Measurements from ENCODE around the gene ERH. TPM values are rescaled to one million over a fixed set of nuclear protein-coding genes. Genes with fewer than 3 reads are reported as not detected.
A peak's percentile ranks its signal among the peaks of the same experiment; 100 is the strongest.

Gene ERH
- total and polyA plus RNA-seq, 4 donors, result 69.1 to 203 (median 138) TPM

DNA sequence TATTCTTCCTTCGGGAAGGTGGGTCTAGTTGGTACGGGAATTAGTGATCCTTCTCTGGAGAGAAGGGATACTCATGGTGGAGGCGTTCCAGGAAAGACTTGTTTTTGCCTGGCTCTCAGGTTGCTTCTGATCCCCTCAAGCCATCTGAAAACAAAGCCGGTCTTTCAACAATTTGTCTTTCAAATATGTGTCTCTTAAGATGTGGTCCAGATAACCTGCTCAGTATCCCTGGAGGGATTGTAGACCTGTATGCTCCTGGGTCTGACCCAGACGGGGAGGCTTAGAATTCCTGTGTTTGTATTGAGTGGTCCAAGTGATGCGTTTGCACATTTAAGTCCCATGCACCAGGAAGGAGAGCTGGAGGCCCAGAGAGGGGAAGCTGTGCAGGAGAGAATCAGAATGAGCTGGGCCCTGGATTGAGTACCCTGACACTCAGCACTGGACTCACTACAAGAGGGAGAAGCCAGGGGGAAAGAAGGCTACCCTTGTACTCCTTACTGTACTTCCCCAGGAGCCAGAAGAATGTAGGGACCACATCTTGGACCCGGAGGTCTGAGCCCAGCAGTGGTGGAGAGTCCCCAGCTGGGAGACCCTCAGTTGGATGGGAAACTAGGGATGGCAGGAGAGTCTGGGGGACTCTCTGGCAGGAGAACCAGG lies 40.4 kb downstream of the ERH start:
- no peak overlapping the region for H3K27ac ChIP-seq (ENCODE audit: low read depth in 1 of 2, low read length in 1 of 2)
- no peaks in the 10 kb centered on the region for H3K36me3 ChIP-seq (ENCODE audit: control insufficient read depth in 4 of 4, insufficient read depth in 4 of 4, low read length in 4 of 4)
- H3K27me3 ChIP-seq (ENCODE audit: control insufficient read depth in 3 of 3, insufficient read depth in 3 of 3, low read length in 2 of 3), result no peaks in the 10 kb centered on the region
- H3K9me3 ChIP-seq (ENCODE audit: control insufficient read depth in 4 of 4, insufficient read depth in 3 of 4, low read length in 3 of 4), result peaks cover 0 to 2% (median 0%) of the 10 kb centered on the region in 4 donors
- H3K9ac ChIP-seq (ENCODE audit: insufficient read depth in 1 of 2, low read length in 2 of 2), result no peak overlapping the region
- H3K4me3 ChIP-seq, result no peak overlapping the region
- ATAC-seq (ENCODE audit: insufficient read depth, low FRiP score) (no peak), DNase-seq (no peak)
- peaks cover 0 to 7% (median 0%) of the 10 kb centered on the region in 5 donors for H3K4me1 ChIP-seq (ENCODE audit: control insufficient read depth in 5 of 5, insufficient read depth in 5 of 5, low read length in 5 of 5)
- TF ChIP-seq, protein P1, sequence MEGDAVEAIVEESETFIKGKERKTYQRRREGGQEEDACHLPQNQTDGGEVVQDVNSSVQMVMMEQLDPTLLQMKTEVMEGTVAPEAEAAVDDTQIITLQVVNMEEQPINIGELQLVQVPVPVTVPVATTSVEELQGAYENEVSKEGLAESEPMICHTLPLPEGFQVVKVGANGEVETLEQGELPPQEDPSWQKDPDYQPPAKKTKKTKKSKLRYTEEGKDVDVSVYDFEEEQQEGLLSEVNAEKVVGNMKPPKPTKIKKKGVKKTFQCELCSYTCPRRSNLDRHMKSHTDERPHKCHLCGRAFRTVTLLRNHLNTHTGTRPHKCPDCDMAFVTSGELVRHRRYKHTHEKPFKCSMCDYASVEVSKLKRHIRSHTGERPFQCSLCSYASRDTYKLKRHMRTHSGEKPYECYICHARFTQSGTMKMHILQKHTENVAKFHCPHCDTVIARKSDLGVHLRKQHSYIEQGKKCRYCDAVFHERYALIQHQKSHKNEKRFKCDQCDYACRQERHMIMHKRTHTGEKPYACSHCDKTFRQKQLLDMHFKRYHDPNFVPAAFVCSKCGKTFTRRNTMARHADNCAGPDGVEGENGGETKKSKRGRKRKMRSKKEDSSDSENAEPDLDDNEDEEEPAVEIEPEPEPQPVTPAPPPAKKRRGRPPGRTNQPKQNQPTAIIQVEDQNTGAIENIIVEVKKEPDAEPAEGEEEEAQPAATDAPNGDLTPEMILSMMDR (IDR thresholded peaks at IDR 0.05; ENCODE audit: control extremely low read depth, extremely low read depth), result no peak
- WGBS, 2 donors, result 83 to 87% methylated on average over 7 of the region's 7 CpGs

DNA sequence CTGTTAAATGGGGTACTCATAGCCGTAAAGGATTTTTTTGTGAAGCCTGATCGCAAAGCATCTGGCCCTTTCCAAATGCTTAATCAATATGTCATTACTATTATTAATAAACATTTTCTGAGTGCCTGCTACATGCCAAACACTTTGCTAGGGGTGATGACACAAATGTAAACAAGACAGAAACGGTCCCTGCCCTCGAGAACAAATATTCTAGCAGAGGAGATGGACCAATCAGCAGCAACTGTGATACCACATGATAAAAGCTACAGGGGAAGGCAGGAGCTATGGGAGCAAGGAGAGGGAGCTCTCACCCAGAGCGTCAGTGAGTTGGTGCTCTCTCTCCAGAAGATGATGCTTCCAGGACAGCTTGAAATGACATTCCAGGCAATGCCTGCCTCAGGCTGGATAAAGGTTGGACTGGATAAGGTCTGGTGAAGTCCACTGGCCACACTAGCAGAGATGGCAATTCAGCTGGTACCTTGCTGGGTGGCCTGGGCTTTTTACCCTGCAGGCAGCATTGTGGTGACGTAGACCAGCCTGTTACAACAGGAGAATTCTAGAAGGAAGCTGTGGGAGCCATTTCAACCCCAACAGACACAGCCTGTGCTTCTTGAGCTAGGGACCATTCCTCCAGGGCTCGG lies 41.1 kb downstream of the ERH start:
- WGBS, 2 donors, result 75 to 83% methylated on average over 7 of the region's 7 CpGs
- Histone ChIP-seq H3K9ac (ENCODE audit: insufficient read depth in 1 of 2, low read length in 2 of 2) (no peak overlapping the region), H3K4me3 (no peak overlapping the region), H3K4me1 (ENCODE audit: control insufficient read depth in 5 of 5, insufficient read depth in 5 of 5, low read length in 5 of 5) (peaks cover 0 to 7% (median 0%) of the 10 kb centered on the region in 5 donors), H3K27ac (ENCODE audit: low read depth in 1 of 2, low read length in 1 of 2) (no peak overlapping the region), H3K36me3 (ENCODE audit: control insufficient read depth in 4 of 4, insufficient read depth in 4 of 4, low read length in 4 of 4) (no peaks in the 10 kb centered on the region), H3K27me3 (ENCODE audit: control insufficient read depth in 3 of 3, insufficient read depth in 3 of 3, low read length in 2 of 3) (no peaks in the 10 kb centered on the region), H3K9me3 (ENCODE audit: control insufficient read depth in 4 of 4, insufficient read depth in 3 of 4, low read length in 3 of 4) (peaks cover 0 to 2% (median 0%) of the 10 kb centered on the region in 4 donors)
- DNase-seq (no peak), ATAC-seq (ENCODE audit: insufficient read depth, low FRiP score) (no peak)
- TF ChIP-seq, protein P1 (IDR thresholded peaks at IDR 0.05; ENCODE audit: control extremely low read depth, extremely low read depth), result no peak

DNA sequence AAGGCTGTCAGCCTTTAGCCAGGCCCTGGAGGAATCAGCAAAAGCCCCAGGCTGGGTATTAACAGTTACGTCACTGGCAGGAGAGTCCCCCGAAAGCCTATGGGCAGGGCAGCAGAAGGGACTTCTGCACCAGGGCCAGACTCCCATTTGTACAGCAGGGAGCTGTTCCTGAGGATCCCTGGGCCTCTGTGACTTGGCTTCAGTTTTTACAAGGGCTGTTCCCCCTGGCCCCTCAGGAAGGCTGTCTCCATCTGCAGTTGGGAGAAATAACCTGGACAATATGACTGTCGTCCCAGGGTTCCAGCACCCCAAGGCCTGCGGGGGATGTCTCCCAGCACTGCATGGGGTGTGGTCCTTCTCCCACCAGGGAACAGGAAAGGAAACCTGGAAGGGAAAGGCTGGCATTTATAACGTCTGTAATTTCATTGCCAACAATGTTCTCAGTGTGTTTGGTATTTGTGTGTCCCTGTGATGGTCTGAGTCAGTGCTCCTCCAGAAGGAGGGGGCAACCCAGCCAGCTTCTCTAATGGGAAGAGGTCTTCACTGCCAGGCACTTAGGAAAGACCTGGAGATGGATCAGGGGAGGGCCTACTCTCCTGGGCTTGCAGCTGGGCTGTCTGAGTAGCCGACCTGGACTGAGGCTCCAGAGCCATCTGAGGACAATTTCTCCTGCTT lies 42.4 kb downstream of the ERH start:
- DNase-seq (no peak), ATAC-seq (ENCODE audit: insufficient read depth, low FRiP score) (no peak)
- peaks cover 0 to 7% (median 0%) of the 10 kb centered on the region in 5 donors for H3K4me1 ChIP-seq (ENCODE audit: control insufficient read depth in 5 of 5, insufficient read depth in 5 of 5, low read length in 5 of 5)
- H3K4me3 ChIP-seq, result no peak overlapping the region
- H3K9me3 ChIP-seq (ENCODE audit: control insufficient read depth in 4 of 4, insufficient read depth in 3 of 4, low read length in 3 of 4), result peaks cover 0 to 2% (median 0%) of the 10 kb centered on the region in 4 donors
- H3K27me3 ChIP-seq (ENCODE audit: control insufficient read depth in 3 of 3, insufficient read depth in 3 of 3, low read length in 2 of 3), result no peaks in the 10 kb centered on the region
- TF ChIP-seq, protein P1 (IDR thresholded peaks at IDR 0.05; ENCODE audit: control extremely low read depth, extremely low read depth), result no peak
- H3K36me3 ChIP-seq (ENCODE audit: control insufficient read depth in 4 of 4, insufficient read depth in 4 of 4, low read length in 4 of 4), result no peaks in the 10 kb centered on the region
- H3K27ac ChIP-seq (ENCODE audit: low read depth in 1 of 2, low read length in 1 of 2), result peak overlapping the region in 1 of 2 donors; percentile 17
- 71 to 78% methylated on average over 6 of the region's 6 CpGs for WGBS, 2 donors
- no peak overlapping the region for H3K9ac ChIP-seq (ENCODE audit: insufficient read depth in 1 of 2, low read length in 2 of 2)
